HG02852 (cell line): ENCODE data around the gene PRR15L.
"Not testable (repeated sequence)": the region's sequence is repeated elsewhere in the genome, so short reads cannot be mapped to it uniquely, and the experiment has no call there.

ENCODE experiments used
- ATAC-seq: cut with Tn5 transposase; IDR thresholded peaks from one replicate; pipeline ENCODE4 v1.9.1; 2021; ENCODE audit warnings: mild to moderate bottlenecking, moderate library complexity; ENCODE audit not compliant: unreplicated experiment

Gene PRR15L

GRCh38 chr17:47989159-47989558 lies 31.5 kb upstream of the PRR15L start:
- ATAC-seq: no peak

DNA sequence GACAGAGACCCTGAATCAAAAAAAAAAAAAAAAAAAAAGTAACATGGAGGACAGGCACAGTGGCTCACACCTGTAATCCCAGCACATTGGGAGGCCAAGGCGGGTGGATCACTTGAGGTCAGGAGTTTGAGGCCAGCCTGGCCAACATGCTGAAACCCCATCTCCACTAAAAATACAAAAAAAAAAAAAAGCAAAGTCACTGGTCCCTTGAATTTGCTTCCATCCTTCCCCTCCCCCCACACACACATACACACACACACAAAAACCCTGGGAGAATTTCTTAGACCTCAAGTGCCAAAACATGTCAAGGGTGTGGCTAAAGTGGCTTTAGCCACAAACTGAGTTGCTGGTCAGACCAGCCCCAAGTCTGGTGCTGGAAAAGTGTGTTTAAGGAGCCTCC lies 30.8 kb upstream of the PRR15L start:
- ATAC-seq: not testable (repeated sequence)

- ATAC-seq: no peak
Observed at GRCh38 chr17:47987240-47987835, 29.7 kb upstream of the PRR15L start.

DNA sequence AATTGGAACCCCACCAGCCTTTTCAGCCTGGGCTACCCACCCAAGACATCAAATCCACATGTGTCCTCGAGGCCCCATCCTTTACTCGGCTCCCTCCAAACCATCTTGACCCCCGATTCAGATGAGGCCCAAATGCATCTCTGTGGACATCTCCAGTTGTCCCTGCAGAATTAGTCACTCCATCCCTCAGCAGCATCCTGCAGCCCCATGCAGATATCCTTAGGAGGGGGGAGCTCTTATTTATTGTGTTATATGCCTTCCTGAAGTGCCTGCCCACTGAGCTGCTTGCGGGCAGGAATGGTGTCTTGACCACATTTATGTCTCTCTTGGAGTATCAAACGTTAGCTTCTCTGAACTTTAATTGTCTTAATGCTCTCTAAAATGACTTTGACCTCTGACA lies 28.8 kb upstream of the PRR15L start:
- ATAC-seq: no peak

GRCh38 chr17:47983492-47984223 lies 26.0 kb upstream of the PRR15L start:
- ATAC-seq: no peak

DNA sequence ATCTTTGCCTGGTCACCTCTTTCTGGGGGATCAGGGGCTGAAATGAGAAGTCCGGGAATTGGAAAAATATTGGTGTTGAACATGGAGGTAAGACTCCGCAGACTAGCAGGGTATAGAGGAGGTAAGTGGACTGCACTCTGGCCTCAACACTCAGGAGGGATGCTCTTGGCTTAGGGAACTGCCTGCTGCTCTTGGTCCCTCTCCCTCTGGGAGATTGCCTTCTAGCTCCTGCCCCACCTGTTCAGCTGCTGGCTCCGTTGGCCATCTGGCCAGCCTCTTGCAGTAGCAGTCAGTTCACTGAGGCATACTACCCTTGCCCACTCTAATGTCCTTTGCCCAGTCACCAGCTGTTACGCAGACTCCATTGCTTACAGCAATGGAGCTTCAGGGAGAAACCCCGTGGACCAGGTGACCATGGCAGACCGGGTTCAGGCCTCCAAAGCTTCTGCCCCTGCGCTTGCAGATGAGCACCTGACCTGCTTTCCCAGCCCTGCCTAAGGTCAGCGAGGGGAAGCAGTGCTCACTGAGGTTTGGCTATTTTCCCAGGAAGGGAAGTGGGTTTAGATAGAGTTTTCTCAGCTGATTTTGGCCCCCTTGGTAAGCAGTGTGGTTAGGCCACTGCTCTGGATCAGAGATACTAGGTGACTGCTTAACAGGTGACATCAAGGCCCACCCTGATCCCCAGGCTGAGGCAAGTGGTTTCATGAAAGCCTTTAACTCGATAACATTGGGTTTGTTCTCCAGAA lies 25.1 kb upstream of the PRR15L start:
- ATAC-seq: no peak

GRCh38 chr17:47982091-47982617 lies 24.5 kb upstream of the PRR15L start:
- no peak for ATAC-seq

- no peak for ATAC-seq
Observed at GRCh38 chr17:47981462-47981861, 23.8 kb upstream of the PRR15L start.

- ATAC-seq: no peak
Observed at GRCh38 chr17:47980541-47980940, 22.9 kb upstream of the PRR15L start.

GRCh38 chr17:47978324-47978723 lies 20.6 kb upstream of the PRR15L start:
- ATAC-seq: no peak

DNA sequence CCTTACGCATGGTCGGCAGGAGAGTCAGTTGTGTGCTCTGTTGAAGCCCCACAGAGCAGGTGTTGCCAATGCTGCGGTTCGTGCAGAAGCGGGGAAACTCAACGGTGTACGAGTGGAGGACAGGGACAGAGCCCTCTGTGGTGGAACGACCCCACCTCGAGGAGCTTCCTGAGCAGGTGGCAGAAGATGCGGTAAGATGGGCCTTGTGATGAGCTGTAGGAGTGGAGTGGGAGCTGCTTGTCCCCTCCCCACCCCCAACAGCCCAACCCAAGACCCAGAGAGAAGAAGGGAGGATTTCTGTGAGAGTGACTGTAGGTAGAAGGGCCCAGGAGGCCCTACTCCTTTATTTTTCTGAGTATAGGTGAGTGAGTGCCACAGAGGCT lies 18.1 kb upstream of the PRR15L start:
- no peak for ATAC-seq

DNA sequence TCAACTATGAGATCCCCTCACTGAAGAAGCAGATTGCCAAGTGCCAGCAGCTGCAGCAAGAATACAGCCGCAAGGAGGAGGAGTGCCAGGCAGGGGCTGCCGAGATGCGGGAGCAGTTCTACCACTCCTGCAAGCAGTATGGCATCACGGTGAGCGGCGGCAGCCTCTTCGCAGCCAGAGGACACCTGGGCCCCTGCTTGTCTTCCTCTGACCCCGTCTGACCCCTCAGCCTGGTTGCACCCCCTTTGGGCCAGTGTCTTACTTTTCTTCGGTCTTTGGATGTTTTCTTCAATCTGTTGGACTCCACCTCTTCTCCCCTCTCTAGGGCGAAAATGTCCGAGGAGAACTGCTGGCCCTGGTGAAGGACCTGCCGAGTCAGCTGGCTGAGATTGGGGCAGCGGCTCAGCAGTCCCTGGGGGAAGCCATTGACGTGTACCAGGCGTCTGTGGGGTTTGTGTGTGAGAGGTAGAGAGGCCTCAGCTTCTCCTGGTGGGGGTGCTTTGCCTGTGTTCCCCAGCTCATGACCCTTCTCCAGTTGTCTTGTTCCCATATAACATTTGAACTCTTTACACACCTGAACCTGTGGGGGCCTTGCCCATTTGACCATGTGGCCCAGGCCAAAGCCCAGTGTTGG lies 17.6 kb upstream of the PRR15L start:
- no peak for ATAC-seq

GRCh38 chr17:47973541-47973940 lies 15.9 kb upstream of the PRR15L start:
- ATAC-seq: no peak

GRCh38 chr17:47970725-47971499 lies 13.2 kb upstream of the PRR15L start, which contains the start of gene CDK5RAP3:
Gene CDK5RAP3, plus strand, starts transcription at chr17:47971113. Its CDS starts 34 bp downstream, at chr17:47971147.
- ATAC-seq: peak; percentile 98

DNA sequence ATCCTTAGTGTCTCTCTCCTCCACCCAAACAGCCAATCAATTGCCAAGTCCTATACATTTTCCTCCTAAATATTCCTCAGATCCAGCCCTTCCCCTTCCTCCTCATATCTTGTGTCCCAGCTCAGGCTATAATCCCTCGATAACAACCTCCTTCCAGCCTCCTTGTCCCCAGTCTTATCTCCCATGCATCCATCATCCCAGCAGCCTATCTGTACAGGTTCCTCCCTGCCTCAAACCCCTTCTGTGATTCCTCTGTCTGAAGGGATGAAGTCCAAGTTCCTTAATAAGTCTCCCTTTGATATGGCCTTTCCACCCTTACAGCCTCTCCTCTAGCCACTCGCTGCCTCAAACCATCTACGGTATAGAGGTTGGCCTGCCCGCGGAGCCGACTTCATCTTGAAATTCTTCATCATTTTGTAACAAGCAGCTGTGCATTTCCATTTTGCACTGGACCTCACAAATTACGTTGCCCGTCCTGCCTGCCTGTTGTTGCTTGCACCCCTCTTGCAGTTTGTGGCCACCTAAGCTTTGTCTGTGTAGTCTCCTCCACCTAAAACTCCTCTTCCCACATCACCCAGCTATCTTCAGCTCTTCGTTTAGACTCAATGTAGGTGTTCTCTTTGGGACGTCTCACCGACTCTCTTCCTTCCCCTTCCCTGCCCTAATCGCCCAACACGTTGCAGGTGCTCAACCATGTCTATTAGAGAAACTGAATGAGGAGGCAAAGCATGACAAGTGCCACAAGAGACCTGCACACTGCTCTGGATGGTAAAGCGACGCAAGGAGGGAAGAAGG lies 12.4 kb upstream of the PRR15L start:
- ATAC-seq: no peak

DNA sequence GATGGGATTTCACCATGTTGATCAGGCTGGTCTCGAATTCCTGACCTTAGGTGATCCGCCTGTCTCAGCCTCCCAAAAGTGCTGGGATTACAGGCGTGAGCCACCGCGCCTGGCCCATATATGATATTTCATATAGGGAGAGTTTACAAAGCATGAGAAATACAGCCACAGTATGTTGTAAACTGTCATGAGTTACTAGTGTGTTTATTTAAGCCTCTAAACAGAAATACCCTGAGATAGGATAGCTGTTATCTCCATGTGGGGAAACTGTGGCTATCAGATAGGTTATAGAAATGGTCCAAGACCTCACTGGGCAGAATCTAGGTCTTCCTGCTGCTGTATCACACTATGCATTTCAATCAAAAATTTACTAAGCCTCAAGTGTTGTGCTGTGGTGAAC lies 11.2 kb upstream of the PRR15L start:
- no peak for ATAC-seq

GRCh38 chr17:47967607-47968252 lies 10.0 kb upstream of the PRR15L start:
- no peak for ATAC-seq

DNA sequence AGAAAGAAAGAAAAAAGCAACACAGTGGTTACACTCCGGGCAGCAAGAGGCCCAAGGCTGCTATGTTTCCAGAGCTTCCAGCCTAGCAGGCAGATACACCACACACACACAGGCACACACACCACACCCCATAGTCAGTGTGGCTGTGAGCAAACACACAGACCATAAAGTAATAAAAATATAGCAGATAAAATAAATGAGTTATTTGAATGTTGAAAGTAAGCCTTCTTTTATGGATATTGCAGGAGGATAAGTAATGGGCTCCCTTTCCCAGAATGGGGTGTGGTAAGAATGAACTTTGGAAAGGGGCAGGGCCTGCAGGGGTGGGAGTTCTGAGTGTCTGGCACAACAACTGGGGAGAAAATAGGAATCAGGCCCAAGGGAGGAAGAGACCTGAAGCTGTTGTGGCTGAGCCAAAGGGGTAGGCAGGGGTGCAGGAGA lies 8.4 kb upstream of the PRR15L start:
- ATAC-seq: no peak

GRCh38 chr17:47964856-47965255 lies 7.2 kb upstream of the PRR15L start:
- no peak for ATAC-seq
